22Rv1 (cell line): ENCODE results near the gene TERF2IP.

Experiments
- H3K27ac ChIP-seq: fragments of 450-650 bp; 2 replicates; pipeline ENCODE4 v1.5.1; 2017
- CTCF ChIP-seq: fragments of 450-650 bp; IDR thresholded peaks from 2 replicates; pipeline ENCODE4 v1.5.1; 2017; ENCODE audit warnings: mild to moderate bottlenecking
- ZFX ChIP-seq: fragments of 450-650 bp; IDR thresholded peaks from 2 replicates; pipeline ENCODE4 v1.6.1; 2017; ENCODE audit warnings: antibody characterized with exemption, borderline replicate concordance

The TERF2IP gene

GRCh38 chr16:75640598-75640997, 7.0 kb upstream of the TERF2IP start:
- no peak for TF ChIP-seq CTCF
- TF ChIP-seq ZFX = no peak
- H3K27ac ChIP-seq = no peak overlapping the region

- H3K27ac ChIP-seq = no peak overlapping the region
- TF ChIP-seq ZFX (no peak), CTCF (peak; percentile 23; the same call in 1 of the 2 replicates)
Observed at GRCh38 chr16:75644240-75645012, 3.1 kb upstream of the TERF2IP start.

DNA sequence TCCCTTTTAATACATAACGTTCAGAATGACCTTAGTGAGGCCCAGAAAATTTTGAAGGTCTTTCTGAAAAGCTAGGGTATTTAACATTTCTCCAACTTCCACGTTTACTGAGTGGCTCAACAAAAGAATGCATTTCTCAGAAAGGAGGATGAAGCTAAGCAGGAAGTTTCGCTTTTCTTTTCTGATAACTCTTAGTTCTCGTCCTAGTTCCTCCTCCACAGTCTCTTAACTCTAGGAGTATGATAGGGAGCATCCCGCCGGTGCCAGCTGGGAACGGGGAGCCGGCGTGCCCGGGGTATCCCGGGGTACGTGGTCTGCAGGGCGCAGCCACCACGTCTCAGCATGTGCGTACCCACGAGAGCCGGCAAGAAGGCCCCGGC, 471 bp upstream of the TERF2IP start:
- TF ChIP-seq ZFX (no peak), CTCF (no peak)
- H3K27ac ChIP-seq = peak overlapping the region; percentile 95

DNA sequence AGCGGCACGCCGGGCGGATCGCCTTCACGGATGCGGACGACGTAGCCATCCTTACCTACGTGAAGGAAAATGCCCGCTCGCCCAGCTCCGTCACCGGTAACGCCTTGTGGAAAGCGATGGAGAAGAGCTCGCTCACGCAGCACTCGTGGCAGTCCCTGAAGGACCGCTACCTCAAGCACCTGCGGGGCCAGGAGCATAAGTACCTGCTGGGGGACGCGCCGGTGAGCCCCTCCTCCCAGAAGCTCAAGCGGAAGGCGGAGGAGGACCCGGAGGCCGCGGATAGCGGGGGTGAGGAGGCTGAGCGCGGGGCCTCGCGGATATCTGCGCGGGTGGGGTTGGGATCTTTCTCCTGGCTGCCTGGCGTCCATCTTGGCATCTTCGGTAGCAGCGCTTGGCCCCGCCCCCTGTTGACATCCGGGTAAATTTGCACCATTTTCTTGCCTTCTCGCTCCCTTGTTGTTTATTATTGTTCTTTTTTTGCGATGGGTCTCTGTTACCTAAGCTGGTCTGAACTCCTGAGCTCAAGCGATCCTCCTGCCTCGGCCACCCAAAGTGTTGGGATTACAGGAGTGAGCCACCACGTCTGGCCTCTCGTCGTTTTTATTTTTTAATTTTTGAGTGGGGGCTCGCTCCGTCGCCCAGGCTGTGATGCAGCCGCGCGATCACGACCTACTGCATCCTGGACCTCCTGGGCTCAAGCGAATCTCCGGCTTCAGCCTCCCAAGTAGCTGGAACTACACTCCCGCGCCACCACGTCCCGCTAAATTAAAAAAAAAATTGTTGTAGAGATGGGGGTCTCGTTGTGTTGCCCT, 898 bp downstream of the TERF2IP start:
- TF ChIP-seq ZFX (no peak), CTCF (no peak)
- peak overlapping the region; percentile 95 for H3K27ac ChIP-seq

DNA sequence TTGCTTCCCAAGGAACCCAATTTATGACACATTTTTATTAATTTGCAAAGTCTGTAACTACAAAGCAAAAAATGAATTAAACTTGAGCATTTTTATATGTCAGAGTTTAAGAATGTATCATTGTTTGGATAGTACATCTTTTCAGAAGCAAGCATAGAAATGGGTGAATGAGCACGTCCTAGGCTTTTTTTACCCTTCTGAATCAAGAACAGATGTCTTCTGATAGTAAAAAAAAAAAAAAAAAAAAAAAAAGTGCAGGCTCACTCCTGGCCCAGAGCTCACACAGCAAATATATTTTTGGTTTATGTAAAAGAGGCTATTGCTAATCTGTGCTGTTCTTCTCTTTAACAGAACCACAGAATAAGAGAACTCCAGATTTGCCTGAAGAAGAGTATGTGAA, 6.3 kb downstream of the TERF2IP start:
- TF ChIP-seq ZFX (no peak), CTCF (no peak)
- H3K27ac ChIP-seq = no peak overlapping the region

GRCh38 chr16:75658175-75658574, 10.6 kb downstream of the TERF2IP start:
- no peak overlapping the region for H3K27ac ChIP-seq
- TF ChIP-seq CTCF (no peak), ZFX (no peak)

DNA sequence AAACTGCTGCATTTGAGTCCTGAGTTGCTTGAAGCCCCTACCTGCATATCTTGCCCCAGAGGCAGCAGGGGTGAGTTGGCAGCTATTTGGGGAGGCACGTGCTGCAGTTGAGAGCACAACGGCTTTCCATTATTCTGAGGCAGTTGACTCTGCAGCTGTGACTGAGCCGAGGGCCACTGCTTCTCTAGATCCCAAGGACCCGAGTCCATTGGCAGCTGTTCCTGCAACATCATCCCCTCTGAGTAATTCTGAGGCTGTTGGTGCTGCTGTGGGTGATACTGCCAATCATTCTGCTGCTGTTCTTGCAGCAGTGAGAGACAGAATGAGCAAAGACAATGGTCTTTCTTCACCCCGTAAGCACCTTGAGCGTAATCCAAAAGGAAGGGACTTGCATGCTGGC, 12.7 kb downstream of the TERF2IP start:
- H3K27ac ChIP-seq = no peak overlapping the region
- TF ChIP-seq CTCF (no peak), ZFX (no peak)
